ENCODE measurements around the gene DOCK1.

Gene DOCK1

DNA sequence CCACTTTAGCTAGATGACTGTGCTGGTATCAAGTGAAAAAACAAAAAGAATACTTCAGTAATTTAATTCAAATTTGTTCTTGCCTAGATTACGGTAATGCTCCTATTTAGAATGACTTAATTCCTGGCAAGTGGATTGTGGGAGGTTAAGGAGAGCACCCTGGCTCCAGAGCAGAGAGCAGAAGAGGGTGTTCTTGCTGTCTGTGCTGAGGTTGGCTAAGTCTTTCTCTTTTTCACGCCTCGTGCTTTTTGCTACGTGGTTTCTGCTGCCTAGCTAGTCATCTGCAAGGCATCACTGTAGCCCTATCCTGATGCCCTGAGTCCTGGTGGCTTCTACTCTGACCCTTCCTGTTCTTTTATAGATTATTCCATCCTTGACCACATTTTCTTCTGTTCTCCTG is 189.8 kb downstream of the DOCK1 start:
- no peak overlapping the region for H3K9ac ChIP-seq
- H3K27ac ChIP-seq = no peak overlapping the region
- H3K4me3 ChIP-seq (IDR thresholded peaks at IDR 0.05; ENCODE audit: insufficient read depth, low read depth, low read length) = no peak overlapping the region
- H2AFZ ChIP-seq (ENCODE audit: low read depth) = no peak overlapping the region
- H3K4me2 ChIP-seq = no peak overlapping the region
- H3K36me3 ChIP-seq (ENCODE audit: insufficient read depth) = no peaks in the 10 kb centered on the region
- TF ChIP-seq, protein P1, sequence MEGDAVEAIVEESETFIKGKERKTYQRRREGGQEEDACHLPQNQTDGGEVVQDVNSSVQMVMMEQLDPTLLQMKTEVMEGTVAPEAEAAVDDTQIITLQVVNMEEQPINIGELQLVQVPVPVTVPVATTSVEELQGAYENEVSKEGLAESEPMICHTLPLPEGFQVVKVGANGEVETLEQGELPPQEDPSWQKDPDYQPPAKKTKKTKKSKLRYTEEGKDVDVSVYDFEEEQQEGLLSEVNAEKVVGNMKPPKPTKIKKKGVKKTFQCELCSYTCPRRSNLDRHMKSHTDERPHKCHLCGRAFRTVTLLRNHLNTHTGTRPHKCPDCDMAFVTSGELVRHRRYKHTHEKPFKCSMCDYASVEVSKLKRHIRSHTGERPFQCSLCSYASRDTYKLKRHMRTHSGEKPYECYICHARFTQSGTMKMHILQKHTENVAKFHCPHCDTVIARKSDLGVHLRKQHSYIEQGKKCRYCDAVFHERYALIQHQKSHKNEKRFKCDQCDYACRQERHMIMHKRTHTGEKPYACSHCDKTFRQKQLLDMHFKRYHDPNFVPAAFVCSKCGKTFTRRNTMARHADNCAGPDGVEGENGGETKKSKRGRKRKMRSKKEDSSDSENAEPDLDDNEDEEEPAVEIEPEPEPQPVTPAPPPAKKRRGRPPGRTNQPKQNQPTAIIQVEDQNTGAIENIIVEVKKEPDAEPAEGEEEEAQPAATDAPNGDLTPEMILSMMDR (conservative IDR thresholded peaks at IDR 0.05; ENCODE audit: low read depth, low read length) = no peak
- H4K20me1 ChIP-seq (ENCODE audit: insufficient read depth) = no peaks in the 10 kb centered on the region
- no peaks in the 10 kb centered on the region for H3K27me3 ChIP-seq (ENCODE audit: insufficient read depth, low read depth)
- no peaks in the 10 kb centered on the region for H3K79me2 ChIP-seq (ENCODE audit: insufficient read depth, low read depth)
- H3K4me1 ChIP-seq (ENCODE audit: low read depth, poor library complexity, severe bottlenecking) = no peaks in the 10 kb centered on the region

DNA sequence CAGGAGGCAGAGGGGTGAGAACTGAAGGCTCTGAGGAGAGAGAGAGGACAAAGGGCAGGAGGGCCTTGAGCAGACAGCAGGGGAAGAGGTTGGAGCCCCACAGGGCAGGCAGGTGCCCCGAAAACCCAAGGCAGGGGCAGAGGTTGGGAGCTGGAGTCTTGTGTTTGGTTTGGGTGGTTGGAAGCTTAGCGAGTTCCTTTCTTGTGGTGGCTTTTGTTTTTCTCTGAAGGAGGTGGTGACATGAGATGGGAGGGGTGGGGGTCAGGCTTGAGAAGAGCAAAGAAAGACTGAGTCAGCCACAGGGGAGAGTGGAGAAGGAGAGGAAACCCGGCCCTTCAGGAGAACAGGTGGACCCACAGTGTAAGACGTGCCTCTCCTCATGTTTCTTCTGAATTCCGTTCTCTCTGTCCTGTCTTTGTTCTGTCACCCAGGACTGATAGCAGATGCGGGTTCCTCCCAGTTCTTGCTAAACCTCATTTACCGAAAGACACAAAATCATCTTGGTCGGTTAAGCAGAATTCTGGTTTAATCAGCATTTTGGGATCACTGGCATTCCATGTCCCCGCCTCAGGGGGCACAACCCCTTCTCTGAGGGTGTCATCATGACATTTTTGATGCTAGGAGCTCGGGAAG is 195.9 kb downstream of the DOCK1 start:
- H3K27ac ChIP-seq = no peak overlapping the region

DNA sequence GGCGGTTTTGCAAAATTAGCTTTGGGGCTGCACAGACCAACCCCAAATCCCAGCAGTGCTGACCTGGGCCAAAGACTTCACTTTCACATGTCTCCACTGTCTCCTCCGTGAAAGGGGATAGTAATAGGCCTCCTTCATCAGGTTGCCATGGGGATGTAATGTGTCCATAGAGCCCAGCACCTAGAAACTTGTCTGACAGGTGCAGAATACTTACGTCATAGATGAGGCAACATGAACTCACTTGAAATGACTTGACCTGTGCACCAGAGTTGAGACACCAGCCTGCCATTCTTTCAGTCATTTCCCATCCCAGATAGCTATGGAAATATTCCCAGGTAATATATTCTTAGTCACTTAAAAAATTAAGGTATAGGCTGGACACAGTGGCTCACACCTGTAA is 196.9 kb downstream of the DOCK1 start:
- Histone ChIP-seq H3K4me1 (ENCODE audit: low read depth, poor library complexity, severe bottlenecking) (no peaks in the 10 kb centered on the region), H3K27ac (no peak overlapping the region), H3K4me3 (IDR thresholded peaks at IDR 0.05; ENCODE audit: insufficient read depth, low read depth, low read length) (no peak overlapping the region), H3K36me3 (ENCODE audit: insufficient read depth) (no peaks in the 10 kb centered on the region), H3K4me2 (no peak overlapping the region), H3K27me3 (ENCODE audit: insufficient read depth, low read depth) (no peaks in the 10 kb centered on the region), H2AFZ (ENCODE audit: low read depth) (no peak overlapping the region), H4K20me1 (ENCODE audit: insufficient read depth) (no peaks in the 10 kb centered on the region), H3K79me2 (ENCODE audit: insufficient read depth, low read depth) (no peaks in the 10 kb centered on the region), H3K9ac (no peak overlapping the region)
- TF ChIP-seq, protein P1 (conservative IDR thresholded peaks at IDR 0.05; ENCODE audit: low read depth, low read length) = no peak

More for the DNA sequence above, 195.9 kb downstream of the DOCK1 start:
- TF ChIP-seq, protein P1 (conservative IDR thresholded peaks at IDR 0.05; ENCODE audit: low read depth, low read length) = no peak
- no peaks in the 10 kb centered on the region for H3K27me3 ChIP-seq (ENCODE audit: insufficient read depth, low read depth)
- no peaks in the 10 kb centered on the region for H3K79me2 ChIP-seq (ENCODE audit: insufficient read depth, low read depth)
- H2AFZ ChIP-seq (ENCODE audit: low read depth) = no peak overlapping the region
- no peaks in the 10 kb centered on the region for H4K20me1 ChIP-seq (ENCODE audit: insufficient read depth)
- H3K4me3 ChIP-seq (IDR thresholded peaks at IDR 0.05; ENCODE audit: insufficient read depth, low read depth, low read length) = no peak overlapping the region
- no peak overlapping the region for H3K9ac ChIP-seq
- no peak overlapping the region for H3K4me2 ChIP-seq
- no peaks in the 10 kb centered on the region for H3K4me1 ChIP-seq (ENCODE audit: low read depth, poor library complexity, severe bottlenecking)
- H3K36me3 ChIP-seq (ENCODE audit: insufficient read depth) = no peaks in the 10 kb centered on the region

DNA sequence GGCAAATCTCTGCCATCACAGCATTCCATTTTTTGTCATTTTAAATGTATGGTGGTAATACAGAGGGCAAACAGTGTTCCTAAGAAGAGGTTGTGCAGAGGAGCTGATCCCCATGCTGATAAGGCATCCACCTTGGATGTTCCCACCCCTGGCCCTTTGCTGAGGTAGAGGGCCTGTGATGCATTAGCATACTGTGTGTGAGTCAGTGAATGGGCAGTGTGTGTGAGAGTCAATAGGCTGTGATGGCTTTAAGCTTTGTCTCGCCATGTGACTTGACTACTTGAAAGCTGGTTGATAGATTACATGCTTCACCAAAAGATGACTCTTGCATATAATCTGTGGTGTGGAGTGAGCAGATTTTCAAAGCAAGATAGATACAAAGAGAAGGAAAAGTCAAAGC is 209.9 kb downstream of the DOCK1 start:
- Histone ChIP-seq H3K4me1 (ENCODE audit: low read depth, poor library complexity, severe bottlenecking) (no peaks in the 10 kb centered on the region), H3K27me3 (ENCODE audit: insufficient read depth, low read depth) (no peaks in the 10 kb centered on the region), H3K4me2 (no peak overlapping the region), H3K79me2 (ENCODE audit: insufficient read depth, low read depth) (no peaks in the 10 kb centered on the region), H3K4me3 (IDR thresholded peaks at IDR 0.05; ENCODE audit: insufficient read depth, low read depth, low read length) (no peak overlapping the region), H3K36me3 (ENCODE audit: insufficient read depth) (no peaks in the 10 kb centered on the region), H3K9ac (no peak overlapping the region), H3K27ac (no peak overlapping the region), H2AFZ (ENCODE audit: low read depth) (no peak overlapping the region), H4K20me1 (ENCODE audit: insufficient read depth) (no peaks in the 10 kb centered on the region)
- TF ChIP-seq, protein P1 (conservative IDR thresholded peaks at IDR 0.05; ENCODE audit: low read depth, low read length) = no peak

Measured in KMS-11 (cell line).